GM12892 (cell line): ENCODE data around the gene NFATC2.

Experiments used
- POLR2A ChIP-seq: IDR thresholded peaks from 2 replicates; pipeline ENCODE4 v1.6.1; 2011; ENCODE audit warnings: low read depth, low read length, control low read depth
- POLR2AphosphoS5 ChIP-seq: IDR thresholded peaks from 2 replicates; pipeline ENCODE4 v1.6.1; 2011; ENCODE audit warnings: low read depth, low read length, control low read depth
- TAF1 ChIP-seq: IDR thresholded peaks from 2 replicates; pipeline ENCODE4 v1.6.1; 2011; ENCODE audit warnings: low read depth, mild to moderate bottlenecking, control low read depth, low read length, borderline replicate concordance

DNA sequence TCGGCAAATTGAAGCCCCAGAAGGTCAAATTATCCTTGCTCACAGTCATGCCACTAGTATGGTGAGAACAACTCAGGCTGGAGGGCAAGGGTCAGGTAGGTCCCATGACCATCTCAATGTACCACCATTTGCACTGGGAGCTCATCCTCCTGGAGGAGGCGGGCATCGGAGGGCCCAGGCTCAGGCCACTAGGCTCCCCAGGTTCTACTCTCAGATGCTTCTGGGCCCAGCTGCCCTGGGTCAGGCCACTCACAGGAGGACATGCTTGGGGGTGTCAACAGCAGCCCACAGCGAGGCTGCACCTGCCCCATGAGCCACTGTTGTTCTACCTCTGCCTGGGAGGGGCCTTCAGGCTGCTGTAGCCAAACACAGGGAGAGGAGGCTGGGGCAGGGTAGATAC lies 39.1 kb downstream of the NFATC2 start:
- no peak for TF ChIP-seq TAF1
- no peak for TF ChIP-seq POLR2A
- no peak for TF ChIP-seq POLR2AphosphoS5
